ENCODE results near the gene SLC29A4.
"Not testable (repeated sequence)": the region's sequence is repeated elsewhere in the genome, so short reads cannot be mapped to it uniquely, and the experiment has no call there.

GRCh38 chr7:5305050-5305449 lies 22.3 kb downstream of the SLC29A4 start:
- TF ChIP-seq CTCF (conservative IDR thresholded peaks at IDR 0.05; ENCODE audit: low read depth, low read length); EZH2phosphoT487 (IDR thresholded peaks at IDR 0.05; ENCODE audit: borderline replicate concordance, low read length); EZH2 (IDR thresholded peaks at IDR 0.05; ENCODE audit: low read length, unreplicated experiment): not testable (repeated sequence)

Measured in PC-3 (cell line).